B cell (primary cell): ENCODE measurements around the gene FUT7.

ENCODE experiments used
- EZH2 ChIP-seq: IDR thresholded peaks from 2 replicates; pipeline ENCODE4 v1.6.1; 2012; ENCODE audit warnings: borderline replicate concordance, low read depth, mild to moderate bottlenecking, moderate library complexity, low read length; ENCODE audit not compliant: insufficient read depth, poor library complexity, severe bottlenecking
- TF ChIP-seq, protein P1 (sequence below): fragments of 200-600 bp; IDR thresholded peaks from one replicate; pipeline ENCODE4 v1.8.0; 2022; ENCODE audit warnings: antibody characterized with exemption, mild to moderate bottlenecking

DNA sequence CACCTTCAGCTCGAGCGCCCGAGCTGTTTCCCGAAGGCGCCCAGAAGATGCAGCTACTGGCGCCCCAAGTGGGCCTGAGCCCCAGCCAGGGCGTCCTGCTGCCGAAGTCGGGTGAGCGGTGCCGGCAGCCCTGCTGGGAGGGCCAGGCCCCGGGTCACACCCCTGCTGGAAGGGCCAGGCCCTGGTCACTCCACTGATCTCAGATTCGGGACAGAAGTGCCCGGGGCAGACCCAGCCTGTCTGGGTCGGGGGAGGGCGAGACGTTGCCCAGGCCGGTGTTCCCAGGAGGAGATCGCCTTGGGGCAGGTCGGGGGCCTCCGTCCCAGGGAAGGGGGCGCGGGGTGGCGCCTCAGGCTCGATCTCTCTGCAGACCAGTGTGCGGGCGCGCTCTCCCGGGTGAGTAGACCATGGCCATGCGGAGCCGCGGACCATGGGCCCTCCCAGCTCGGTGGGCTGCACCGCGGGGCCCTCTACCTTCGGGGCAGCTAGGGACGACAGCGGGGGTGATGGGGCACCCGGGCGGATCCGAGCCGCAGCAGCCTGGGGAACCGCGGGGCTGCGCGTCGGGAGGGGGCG is 46.8 kb downstream of the FUT7 start:
- peak; percentile 80 for TF ChIP-seq EZH2
- TF ChIP-seq, protein P1, sequence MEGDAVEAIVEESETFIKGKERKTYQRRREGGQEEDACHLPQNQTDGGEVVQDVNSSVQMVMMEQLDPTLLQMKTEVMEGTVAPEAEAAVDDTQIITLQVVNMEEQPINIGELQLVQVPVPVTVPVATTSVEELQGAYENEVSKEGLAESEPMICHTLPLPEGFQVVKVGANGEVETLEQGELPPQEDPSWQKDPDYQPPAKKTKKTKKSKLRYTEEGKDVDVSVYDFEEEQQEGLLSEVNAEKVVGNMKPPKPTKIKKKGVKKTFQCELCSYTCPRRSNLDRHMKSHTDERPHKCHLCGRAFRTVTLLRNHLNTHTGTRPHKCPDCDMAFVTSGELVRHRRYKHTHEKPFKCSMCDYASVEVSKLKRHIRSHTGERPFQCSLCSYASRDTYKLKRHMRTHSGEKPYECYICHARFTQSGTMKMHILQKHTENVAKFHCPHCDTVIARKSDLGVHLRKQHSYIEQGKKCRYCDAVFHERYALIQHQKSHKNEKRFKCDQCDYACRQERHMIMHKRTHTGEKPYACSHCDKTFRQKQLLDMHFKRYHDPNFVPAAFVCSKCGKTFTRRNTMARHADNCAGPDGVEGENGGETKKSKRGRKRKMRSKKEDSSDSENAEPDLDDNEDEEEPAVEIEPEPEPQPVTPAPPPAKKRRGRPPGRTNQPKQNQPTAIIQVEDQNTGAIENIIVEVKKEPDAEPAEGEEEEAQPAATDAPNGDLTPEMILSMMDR: no peak
